CMK (cell line): ENCODE results near the gene PLCL2.

Experiments
- DNase-seq: peaks from one replicate; pipeline ENCODE4 v3.0.0-alpha.2; 2010; ENCODE audit warnings: low read depth

The PLCL2 gene

DNA sequence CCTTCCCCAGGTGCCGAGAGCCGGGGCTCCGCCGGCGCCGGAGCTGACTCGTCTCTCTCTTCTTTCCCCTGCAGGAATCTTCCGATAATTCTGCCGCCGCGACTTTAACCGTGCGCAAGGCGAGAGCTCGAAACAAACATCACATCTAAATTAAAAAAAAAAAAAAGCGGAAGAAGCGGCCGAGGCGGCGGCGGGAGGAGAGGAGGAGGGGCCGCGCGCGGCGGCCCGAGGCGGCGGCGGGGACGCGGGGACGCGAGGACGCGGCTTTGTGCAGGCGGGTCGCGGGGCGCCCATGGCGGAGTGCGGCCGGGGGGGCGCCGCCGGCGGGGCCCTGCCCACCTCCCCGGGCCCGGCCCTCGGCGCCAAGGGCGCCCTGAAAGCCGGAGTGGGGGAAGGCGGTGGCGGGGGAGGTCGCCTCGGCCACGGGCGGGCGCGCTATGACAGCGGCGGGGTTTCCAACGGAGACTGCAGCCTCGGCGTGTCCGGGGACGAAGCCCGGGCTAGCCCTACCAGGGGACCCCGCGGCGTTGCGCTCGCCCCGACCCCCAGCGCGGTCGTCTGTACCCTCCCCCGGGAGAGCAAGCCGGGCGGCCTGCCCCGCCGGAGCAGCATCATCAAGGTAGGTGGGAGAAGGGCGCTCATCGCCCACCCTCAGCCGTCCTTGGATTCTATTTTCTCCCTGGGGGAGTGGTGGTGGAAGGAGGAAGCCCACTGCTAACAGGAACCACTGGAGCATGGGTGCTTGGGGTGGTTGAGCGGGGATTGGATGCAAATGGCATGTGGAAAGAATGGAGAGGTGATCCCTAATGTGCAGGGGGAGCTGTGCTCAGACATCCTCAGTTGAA is at the start of gene PLCL2:
Gene PLCL2 (plus strand): TSS at position 208 of the 845 bp plus-strand sequence. CDS start 85 bp downstream, at position 293.
- no peak for DNase-seq

DNA sequence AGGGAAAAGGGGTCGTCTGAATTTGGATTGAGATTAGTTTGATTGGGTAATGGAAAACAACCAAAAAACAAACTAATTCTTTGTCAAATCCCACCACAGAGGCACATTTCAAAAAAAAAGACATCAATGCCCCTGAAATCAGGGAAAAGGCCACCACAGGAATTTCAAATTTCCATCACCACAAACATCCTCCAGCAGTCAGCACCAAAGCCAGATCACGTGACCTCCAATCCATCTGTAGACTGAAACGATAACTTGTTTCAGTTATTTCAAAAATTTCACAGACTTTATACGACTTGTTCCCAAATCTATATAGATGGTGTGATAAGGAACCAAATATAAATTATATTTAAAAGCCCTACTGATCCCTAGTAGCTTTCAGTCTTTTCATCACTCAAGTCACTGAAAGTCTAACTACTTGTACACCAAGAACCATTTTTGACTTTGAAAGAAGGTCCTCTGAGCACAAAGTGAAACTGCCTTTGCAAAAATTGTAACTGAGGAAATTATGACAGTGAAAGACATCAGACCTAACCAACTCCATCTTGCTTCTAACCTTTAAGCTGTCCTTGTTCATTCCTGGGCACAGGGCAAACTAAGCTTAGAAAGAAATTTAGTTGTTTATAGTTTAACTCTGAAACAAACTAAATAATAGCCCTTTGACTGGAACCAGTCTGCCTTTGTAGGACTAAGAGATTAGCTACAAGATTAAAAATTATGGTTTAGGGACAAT is 48.1 kb upstream of the PLCL2 start:
- no peak for DNase-seq

DNA sequence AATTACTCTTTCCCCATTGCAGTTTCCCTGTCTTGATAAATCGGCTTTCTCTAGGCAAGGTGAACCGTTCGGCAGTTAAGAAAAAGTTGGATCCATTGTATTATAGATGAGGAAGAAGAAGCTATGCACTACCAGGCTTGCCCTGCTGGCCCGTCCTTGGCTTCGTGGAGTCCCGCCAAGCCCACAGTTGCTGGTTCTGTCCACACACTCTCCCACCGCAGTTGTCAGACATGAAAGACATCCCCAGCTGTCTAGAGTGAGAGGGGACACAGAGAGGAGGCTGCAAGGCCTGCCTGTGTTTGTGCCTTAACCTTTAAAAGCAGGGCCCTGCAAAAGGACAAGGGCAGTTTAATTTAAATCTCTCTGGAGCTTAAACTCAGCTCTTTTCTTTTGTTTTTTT is 47.2 kb upstream of the PLCL2 start:
- DNase-seq, result no peak

DNA sequence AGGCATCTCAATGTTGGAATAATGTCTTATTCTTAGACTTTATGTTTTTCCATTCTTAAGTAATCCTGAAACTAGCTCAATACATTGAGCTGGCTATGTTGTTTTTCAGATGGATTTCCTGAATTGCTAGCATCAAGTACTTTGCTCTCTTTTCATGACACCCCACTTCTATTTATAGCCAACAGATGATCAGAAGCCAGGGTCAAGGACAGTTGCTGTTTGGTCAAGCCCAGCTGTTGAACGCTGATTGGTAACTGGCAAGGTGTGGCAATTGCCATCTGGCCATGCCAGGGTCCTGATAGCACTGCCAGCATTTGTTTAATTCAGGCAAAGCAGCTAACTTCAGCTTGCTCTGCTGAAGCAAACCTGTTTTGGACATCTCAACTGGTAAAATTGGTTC is 46.2 kb upstream of the PLCL2 start:
- no peak for DNase-seq

DNA sequence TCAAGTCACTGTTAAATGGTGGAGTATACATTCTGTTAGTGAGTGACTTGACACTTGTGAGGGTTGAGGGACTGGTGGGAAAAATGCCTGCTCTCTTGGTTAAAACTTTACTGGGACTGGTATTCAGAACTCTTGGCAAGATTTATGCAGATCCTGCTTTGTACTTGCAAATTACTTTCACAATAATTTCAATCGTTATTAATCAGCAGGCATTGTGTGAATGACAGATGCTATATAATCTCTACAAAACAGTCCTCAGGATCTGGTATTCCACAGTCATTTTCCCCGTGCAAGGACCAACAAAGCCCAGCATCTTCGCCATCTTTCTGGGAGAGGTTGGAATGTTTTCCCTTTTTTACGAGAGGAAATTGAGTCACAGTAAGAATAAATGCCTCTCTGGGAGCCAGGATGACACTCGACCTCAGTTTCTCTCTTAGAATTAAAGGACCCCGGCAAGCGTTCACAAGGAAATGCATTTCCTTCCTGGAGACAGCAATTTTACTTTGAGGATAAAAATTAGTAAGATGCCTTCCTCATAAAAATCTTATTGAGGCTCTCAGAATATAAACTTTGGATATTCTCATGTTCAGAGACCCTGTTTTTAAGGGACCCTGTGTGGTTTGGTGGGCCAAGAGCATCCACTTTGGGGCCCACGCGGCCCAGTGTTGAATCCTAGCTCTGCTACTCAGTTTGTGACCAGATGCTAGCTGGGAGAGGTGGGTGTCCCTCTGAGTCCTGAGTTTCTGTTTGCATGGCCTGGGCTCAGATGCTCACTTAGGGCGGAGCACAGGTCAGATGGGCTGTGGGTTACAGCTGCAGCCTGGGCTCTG is 45.3 kb upstream of the PLCL2 start:
- DNase-seq, result no peak

DNA sequence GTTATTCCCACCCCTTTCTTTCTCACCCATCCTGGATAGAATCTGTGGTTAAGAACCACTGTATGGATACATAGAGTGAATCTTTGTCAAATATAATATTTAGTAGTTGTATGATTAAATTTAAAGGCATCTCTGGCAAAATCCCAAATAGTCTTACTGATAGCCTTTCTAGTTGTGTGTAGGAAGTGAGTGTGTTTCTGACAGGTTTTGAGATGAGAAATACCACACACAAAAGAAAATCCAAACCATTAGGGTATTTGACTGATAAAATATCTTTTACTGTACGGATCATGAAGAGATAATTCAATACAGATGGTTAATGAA is 44.7 kb upstream of the PLCL2 start:
- no peak for DNase-seq

DNA sequence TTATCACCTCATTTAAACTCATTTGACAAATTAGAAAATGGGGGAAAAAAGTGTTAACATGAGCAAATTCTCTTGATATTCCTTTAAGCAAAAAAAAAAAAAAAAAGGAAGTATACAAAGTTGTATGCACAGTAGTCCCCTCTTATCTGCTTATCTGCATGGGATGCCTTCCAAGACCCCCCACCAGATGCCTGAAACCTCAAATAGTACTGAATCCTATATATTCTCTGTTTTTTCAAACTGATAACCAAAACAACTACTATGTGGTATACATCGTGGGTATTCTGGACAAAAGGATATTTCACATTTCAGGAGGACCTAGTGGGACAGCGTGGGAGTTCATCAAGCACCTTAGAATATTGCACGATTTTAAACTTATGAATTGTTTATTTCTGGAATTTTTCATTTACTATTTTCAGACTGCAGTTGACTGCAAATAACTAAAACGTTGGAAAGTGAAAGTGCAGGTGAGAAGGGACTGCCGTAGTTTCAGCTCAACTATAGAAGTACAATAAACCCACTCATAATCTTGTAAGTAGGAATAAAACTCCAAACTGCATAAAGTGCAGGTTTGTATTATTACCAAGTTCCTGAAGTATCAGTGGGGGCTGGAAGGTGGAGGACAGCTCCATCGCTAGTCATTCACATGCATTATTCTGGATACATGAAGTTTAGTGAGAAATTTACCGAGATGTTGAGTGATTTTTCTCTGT is 43.6 kb upstream of the PLCL2 start:
- DNase-seq, result no peak

DNA sequence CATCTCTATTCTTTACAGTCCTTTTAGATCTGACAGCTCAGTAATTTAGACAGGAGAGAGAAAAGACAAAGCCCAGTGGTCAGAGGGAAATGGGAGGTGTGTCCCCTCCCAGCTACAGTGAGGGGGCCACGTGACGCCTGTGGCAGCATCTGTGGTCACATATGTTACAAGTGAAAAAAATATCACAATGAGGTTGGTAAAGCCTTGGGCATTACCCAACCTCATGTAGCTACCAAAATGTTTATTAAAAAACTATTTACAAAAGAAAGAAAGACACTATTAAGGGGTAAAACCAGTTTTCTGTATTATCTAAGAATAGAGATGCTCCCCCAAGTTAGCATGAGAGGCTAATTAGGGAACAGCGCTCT is 42.9 kb upstream of the PLCL2 start:
- DNase-seq, result no peak

DNA sequence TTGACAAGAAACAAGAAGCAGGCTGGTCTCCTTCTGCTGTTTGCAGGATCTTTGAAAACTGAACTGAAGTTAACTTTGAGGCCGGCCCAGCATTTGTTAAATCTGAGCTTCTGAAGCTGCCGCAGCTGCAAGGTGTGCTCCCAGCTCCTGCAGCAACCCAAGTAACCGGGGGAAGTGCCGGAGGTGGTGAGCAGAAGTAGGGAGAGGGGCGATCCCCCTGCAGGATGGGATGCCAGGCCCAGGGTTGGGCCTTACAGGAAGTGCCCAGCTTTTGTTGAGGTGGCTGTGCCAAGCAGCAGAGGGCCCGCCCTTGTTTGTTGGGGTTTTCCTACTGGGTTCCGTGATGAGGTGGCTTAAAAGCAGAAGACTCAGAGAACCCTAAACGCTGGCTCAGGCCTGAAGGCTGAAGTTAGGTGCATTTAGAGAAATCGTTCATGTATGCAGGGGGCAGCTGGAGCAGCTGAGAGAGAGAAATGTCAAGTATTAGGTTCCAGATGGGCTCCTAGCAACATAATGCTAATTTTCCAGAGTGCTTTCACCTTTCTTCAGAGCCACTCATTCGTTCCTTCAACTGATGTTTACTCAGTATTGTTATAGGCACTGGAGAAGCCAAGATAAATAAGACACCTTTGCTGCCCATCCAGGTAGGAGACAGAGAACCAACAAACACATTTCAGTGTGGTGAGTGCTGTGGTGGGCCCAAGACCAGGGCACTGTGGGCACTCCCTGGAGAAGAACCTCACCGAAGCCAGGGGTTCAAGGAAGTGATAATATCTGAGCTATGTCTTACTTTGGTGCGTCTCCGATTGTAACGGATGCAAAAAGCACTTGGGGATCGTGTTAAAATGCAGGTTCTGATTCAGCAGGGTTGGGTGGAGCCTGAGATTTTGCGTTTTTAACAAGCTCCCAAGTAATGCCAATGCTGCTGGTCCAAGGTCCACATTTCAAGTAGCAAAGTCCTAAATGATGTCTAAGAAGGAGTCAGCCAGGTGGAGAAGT is 42.2 kb upstream of the PLCL2 start:
- DNase-seq, result no peak

DNA sequence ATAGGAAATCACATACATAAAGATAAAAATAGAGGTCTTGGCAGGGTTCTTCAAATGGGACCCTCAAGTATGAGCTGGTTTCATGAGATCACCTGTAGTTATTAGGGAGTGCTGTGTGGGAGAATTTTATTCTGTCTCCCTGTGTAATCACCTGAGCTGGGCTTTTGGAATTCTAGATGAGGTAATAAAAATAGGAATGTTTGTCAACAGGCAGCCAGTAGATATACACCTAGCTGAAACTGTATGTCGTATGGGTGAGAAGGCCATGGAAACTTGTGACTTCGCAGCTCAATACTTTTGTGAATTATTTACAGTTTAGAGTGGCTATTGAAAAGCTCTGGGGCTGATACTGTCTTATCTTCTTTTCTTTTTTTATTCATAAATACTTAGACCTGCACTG is 40.5 kb upstream of the PLCL2 start:
- DNase-seq, result no peak

DNA sequence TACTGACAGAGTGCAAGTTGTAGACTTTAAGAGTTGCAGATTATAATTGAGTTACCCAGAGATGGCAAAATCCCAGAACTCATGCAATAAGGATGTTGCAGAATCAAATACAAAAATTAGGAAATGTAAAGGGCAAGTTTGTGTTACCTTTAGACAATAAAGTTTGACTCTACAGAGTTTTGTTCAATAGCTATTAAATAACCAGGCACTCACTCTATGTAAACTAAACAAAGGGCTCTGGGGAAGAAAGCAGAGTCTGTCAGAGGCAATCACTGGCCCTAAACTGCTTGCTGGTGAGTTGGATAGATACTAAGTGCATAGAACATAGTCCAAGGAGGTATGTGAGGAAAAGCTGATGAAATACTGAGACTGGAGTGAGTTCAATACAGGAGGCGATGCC is 40.0 kb upstream of the PLCL2 start:
- DNase-seq, result no peak

DNA sequence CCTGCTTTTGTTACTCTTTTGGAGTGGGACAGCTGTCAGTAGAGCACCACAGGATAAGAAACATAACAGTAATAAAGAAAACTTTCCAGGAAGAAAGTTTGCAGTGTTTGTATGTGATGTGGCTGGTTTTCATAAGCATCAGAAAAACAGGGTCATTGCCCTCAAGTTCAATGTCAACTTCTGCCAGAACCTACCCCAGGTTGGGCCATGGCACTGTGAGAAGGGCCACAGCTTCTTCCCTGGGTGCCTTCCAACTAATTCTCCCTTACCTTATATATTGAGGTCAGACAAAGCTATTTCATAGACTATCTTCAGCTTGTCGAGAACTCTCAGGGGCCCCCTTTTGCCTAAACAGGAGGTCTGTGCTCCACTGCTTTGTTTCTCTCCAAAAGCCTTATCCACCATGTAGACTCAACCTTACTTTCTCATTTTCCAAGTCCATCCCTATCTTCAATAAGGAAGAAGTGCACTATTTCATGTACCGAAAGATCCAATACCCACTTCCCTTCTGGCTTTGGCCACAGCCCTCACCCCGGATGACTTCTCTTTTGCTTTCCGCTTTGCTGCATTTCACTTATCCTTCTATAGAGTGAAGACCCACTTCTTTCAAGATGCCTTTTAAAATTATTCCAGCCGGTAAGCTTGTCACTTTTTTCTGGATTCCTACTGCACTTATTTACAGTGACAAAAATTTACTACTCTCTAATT is 38.2 kb upstream of the PLCL2 start:
- DNase-seq, result no peak

DNA sequence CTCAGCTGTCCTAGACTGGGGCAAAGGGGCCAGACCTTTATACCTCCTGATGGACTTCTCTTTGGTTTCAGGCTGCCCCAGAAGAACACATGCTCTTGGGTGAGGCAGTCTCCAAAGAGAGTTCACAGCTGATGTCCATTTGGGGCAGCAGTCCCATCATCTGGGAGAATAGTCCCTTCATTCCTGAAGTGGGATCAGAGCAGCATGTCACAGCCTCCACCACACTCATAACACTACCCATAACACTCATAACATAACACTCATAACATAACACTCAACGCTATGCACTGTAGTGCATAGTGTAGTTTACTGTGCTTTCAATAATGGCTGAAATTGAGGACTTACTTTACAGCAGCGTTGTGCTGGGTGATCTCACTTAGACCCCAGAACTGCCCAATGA is 36.7 kb upstream of the PLCL2 start:
- DNase-seq, result no peak

DNA sequence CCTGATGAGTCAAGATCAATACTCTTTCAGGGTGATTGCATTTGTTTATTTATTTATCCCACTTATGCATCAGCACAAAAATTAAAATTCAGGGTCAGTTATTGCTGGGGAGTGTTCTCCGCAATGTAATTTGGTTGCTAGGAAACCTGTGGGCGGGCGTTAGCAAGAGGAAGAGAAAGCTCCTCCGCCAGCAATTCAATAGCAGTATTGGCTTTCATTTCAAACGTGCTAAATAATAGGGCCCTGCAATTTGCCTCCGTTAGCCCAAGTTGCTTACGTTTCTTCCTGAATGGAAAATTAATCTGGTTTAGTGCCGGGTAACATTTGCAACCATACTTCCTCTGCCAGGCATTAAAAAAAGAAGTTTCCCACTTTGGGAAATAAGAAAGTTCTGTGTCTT is 35.5 kb upstream of the PLCL2 start:
- no peak for DNase-seq

DNA sequence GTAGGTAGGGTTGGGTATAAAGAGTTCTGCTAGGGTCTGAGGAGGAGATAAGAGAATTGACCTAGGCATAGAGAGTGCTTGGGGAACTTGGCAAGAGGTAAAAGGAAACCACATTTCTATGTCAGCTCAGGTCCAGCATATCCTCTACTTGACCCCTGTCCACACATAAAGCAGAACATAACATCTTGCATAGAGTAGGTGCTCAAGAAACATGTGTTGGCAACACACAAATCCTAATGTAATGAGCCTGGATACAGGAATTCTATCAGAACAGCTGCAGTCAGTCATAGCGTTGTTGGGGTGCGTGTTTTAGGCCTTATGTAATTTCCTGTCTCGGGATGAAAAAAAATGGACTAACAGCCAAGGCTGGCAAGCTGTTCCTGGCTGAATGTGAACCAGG is 35.0 kb upstream of the PLCL2 start:
- no peak for DNase-seq

DNA sequence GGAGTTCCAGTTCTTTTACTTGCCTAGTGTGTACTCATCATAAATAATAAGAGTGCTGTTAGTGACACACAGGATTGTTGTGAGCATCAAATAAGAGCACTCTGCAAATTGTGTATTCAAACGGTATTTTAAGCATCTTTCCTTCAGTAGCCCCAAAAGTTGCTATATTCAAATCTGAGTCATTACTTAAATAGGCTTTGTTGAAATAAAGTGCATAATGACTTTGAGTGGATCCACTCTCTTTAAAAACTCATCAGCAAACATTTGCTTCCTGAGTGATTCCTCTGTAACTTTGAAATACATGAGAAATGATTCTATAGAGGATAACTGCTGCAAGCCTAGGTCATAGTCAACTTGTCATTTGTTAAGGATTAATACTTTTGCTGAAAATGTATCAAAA is 29.3 kb upstream of the PLCL2 start:
- DNase-seq, result no peak

DNA sequence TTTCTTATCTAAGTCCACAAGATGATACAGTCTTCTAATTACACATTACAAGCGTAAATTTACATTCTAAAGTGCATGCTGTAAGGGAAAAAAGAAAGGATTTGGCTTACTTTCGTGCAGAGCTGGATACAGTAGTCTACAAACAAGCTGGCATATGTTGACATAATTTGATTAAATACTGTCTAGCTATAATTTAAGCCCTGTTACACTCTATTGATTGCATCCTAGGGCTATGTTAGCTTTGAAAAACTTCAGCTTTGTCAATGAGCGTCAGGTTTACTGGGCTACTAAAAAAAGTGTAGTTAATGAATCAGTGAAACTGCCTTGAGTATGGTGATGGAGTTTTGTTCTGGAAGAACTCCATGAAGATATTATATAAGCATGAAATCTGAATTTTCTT is 24.5 kb upstream of the PLCL2 start:
- no peak for DNase-seq

DNA sequence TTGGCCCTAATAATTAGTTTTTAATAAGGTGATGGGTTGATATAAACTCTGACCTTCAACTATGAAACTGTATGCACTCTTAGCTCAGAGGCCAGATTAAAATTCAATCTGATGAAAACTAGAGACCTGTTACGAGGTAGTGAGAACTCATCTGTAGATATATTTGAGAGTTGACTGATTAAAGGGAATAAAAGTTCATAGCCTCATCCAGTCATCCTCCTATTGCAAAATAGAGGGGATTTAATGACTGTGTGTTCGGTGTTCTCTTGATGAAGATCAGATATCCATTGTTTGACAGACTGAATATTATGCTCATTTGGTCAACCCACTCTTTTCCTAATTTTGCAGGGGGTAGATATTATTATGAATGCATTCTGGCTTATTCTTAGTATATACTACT is 23.3 kb upstream of the PLCL2 start:
- DNase-seq, result no peak

DNA sequence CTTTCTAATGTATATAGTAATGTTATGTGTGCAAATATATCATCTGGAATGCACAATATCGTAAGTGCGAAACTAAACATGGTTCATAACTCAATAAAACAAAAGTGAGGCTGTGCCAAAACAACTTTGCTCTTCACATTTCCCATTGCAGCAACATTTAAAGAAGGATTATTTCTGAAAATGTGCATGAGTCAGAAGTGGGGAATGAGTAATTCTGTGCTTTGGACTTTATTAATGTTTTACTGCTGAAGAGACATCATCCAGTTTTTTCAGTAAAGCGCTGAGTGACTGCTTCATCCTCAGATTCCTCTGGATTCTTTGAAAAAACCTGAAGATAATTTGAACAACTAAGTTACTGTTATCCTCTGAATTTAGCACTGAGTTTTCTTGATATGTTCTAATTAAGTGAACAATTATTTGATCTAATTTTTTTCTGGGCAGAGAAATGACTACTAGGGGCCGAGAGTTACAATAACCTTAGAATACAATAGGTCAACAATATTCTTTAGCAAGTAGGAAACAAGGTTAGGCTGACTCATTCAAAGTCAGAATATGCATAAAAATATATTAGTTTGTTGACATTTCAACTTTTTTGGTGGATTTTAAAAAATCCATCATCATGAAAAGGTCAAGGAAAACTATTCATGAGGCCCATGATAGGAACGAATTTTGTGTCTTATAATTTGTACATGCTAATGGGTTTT is 20.0 kb upstream of the PLCL2 start:
- no peak for DNase-seq

DNA sequence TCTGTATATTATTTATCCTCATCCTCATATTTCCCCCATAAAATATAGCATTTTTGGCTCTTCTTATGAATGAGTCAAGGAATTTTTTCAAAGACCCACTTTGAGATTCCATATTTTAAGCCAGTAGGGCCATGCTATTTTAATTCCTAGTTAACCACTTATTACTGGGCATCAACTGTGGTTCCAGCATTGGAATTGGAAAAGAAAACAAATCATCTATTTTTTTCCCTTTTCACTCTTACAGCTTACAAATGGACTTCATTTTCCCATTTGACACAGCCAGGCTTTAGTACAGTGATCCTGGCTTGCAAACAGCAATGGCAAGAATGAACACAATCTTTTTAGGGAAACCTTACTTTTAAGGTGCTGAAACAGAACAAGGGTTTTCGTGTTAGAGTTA is 19.4 kb upstream of the PLCL2 start:
- DNase-seq, result no peak
